RWPE1 (cell line): ENCODE data around the gene ZBTB9.

Experiments used
- CTCF ChIA-PET: fragments of 350-600 bp; sonication (Branson Sonifier 250); formaldehyde crosslinking; extraction: SDS; loops from one replicate; lab custom pipeline; 2021; lab: Yijun Ruan, JAX
- POLR2A ChIA-PET: fragments of 400-600 bp; formaldehyde crosslinking; extraction: SDS; loops from one replicate; lab custom pipeline; 2020; ENCODE audit warnings: antibody characterized with exemption; ENCODE audit not compliant: low non-redundant PET; lab: Yijun Ruan, JAX
- DNase-seq: peaks from one replicate; pipeline ENCODE4 v3.0.0; 2012; ENCODE audit warnings: low spot score
- H3K27ac ChIP-seq: fragments of 450-650 bp; 2 replicates; pipeline ENCODE4 v1.5.1; 2017
- TF ChIP-seq, protein P1 (sequence below): fragments of 450-650 bp; conservative IDR thresholded peaks from 2 replicates; pipeline ENCODE4 v1.5.1; 2017; ENCODE audit warnings: low read depth, mild to moderate bottlenecking

Gene ZBTB9

DNA sequence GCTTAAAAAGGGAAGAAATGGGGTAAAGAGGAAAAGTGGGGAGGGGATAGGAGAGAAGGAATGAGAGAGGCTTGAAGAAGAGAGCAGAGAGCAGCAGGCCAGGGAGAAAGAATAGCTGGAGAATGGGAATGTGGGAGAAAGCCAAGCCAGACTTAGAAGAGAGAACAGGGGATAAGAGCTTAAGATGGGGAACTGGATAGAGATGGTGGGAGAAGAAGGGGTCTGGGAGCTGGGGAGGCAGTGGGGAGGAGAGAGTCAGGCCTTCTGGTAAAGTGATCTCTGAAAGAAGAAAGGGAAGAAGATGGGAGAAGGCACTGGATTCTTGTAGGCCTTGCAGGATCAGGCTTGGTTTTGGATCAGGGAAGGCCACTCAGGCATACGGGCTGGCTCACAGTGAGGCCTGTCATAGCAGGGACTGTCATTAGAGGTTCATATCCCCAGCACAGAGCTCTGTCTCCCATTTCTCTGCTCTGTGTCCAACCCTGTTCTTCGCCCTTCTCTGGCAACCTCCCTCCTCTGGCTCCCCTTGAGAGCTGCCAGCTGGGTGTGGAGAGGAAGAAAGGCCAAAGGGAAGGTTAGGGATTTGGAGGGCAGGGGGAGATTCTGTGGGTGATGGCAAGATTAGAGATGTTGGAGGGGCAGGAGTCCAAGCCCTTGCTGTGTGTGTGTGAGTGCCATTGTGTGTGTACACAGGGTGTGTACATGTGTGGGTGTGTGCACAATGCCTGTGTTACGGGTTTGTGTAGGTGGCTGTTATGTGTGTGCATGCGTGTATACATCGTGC lies 25.2 kb upstream of the ZBTB9 start:
- DNase-seq: no peak
- TF ChIP-seq, protein P1, sequence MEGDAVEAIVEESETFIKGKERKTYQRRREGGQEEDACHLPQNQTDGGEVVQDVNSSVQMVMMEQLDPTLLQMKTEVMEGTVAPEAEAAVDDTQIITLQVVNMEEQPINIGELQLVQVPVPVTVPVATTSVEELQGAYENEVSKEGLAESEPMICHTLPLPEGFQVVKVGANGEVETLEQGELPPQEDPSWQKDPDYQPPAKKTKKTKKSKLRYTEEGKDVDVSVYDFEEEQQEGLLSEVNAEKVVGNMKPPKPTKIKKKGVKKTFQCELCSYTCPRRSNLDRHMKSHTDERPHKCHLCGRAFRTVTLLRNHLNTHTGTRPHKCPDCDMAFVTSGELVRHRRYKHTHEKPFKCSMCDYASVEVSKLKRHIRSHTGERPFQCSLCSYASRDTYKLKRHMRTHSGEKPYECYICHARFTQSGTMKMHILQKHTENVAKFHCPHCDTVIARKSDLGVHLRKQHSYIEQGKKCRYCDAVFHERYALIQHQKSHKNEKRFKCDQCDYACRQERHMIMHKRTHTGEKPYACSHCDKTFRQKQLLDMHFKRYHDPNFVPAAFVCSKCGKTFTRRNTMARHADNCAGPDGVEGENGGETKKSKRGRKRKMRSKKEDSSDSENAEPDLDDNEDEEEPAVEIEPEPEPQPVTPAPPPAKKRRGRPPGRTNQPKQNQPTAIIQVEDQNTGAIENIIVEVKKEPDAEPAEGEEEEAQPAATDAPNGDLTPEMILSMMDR: no peak
- POLR2A ChIA-PET: no interaction called here
- CTCF ChIA-PET: interaction anchor here (0.6 kb wide), 1 partner anchor 22 kb away, joined by 3 read pairs; no protein-coding TSS in a partner anchor
- H3K27ac ChIP-seq: peak overlapping the region; percentile 99

DNA sequence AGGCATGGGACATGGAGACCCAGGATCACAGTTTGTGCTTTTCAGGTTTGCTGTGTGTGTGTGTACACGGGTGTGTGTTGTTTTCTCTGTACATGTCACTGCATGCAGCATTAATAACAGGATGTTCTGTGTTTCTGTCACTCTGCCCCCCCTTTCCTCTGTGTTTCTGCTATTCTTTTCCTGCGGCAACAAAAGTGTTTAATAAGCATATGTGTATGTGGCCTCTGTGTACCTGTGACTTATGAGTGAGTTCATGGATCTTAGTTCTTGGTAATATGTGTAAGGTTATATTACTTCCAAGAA lies 24.7 kb upstream of the ZBTB9 start:
- H3K27ac ChIP-seq: peak overlapping the region; percentile 99
- ChIA-PET POLR2A (no interaction called here), CTCF (no interaction called here)
- TF ChIP-seq, protein P1: no peak
- DNase-seq: no peak

DNA sequence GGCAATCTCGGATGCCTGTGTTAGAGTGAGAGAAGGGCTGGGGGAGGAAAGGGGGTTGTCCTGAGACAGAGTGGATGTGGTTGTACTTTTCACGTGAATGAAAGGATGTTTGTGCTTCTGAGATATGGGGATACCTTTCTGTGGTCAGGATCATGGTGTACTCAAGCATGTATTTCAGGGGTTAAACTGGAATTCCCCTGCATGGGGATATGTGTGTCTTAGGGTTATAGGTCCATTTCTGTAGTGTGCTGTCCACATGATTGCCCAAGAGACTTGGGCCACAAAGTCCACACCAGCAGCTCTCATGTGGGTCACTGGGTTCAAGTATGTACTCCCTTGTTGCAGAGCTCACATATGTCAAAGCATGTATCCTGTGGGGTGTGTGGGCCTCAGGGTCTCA lies 24.0 kb upstream of the ZBTB9 start:
- ChIA-PET CTCF (no interaction called here), POLR2A (no interaction called here)
- TF ChIP-seq, protein P1: no peak
- DNase-seq: no peak
- peak overlapping the region; percentile 46; the same call in 1 of the 2 replicates for H3K27ac ChIP-seq

DNA sequence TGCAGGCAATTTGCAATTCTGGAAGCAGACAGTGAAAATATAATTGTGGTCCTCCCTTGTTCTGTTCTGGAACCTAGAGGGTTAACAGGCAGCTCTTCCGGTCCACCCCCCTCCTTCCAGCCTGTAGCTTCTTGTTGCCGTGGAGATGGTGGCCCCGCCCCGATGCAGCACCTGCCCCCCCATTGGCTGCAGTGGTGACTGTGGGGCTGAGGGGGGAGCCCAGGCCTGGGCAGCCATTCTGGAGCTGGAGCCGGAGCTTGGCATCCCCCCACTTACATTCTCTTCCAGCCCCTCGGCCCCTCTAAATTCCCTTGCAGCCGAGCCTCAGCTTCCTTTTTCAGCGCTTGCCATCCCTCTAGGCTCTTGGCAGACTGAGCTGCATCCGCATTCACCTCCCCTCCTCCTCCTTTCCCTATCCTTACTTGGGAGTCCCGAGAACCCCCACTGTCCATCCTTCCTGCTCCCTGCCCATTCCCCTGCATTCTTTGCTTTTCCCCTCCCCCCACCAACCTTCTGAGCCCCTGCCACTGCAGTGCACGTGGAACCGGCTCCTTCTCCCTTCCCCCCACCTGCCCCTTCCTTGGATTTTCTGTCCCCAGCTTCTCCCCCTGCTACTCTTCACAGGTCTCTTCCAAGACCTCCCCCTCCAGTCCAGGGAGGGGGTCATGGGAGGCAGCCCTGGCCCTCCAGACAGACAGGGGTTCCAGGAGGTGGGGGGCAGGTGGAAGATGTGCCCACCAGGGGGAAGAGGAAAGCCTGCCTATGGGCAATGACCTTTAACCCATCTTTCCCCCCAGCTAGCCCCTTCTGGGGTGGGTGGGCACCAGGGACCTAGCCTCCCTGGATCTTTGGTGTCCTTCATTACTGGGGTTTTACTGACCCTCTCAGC lies 23.1 kb upstream of the ZBTB9 start:
- CTCF ChIA-PET: interaction anchor here (0.6 to 0.8 kb wide), 2 partner anchors 140 to 146 kb away, joined by 4 to 6 read pairs; no protein-coding TSS in a partner anchor
- POLR2A ChIA-PET: interaction anchor here (0.6 kb wide), 1 partner anchor 24 kb away, joined by 5 read pairs; no protein-coding TSS in a partner anchor
- TF ChIP-seq, protein P1: no peak
- peak; percentile 73 for DNase-seq
- H3K27ac ChIP-seq: peak overlapping the region; percentile 46

DNA sequence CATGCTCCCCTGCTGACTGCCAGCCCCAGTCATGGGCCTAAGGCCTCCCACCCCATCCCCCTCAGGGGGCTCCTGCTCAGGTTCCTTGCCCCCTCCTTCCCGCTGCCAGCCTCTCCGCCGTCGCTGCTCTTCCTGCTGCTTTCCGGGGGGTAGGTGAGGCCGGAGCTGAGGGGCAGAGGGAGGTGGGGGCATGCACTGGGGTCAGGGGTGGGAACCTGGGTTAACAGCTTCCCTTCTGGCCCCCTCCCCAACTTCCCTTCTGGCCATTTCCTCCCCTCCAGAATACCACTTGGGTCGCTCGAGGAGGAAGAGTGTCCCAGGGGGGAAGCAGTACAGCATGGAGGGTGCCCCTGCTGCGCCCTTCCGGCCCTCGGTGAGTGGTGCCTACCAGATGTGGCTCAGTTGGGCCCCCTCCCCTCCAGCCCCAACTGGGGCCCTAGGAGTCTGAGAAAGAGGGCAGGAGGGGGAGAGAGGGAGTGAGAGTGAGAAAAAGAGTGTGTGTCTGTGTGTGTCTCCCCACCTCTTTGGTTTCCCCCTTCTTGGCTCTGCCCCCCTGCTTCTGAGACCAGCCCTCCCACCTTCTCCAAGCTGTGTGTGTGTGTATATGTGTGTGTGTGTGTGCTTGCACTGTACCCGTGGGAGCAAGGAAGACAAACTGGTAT lies 22.4 kb upstream of the ZBTB9 start:
- POLR2A ChIA-PET: interaction anchor here (0.6 kb wide), 1 partner anchor 23 kb away, joined by 5 read pairs; no protein-coding TSS in a partner anchor
- DNase-seq: no peak
- H3K27ac ChIP-seq: peak overlapping the region; percentile 46; the same call in 1 of the 2 replicates
- CTCF ChIA-PET: interaction anchor here (0.8 kb wide), 1 partner anchor 139 kb away, joined by 4 read pairs; no protein-coding TSS in a partner anchor
- TF ChIP-seq, protein P1: no peak

DNA sequence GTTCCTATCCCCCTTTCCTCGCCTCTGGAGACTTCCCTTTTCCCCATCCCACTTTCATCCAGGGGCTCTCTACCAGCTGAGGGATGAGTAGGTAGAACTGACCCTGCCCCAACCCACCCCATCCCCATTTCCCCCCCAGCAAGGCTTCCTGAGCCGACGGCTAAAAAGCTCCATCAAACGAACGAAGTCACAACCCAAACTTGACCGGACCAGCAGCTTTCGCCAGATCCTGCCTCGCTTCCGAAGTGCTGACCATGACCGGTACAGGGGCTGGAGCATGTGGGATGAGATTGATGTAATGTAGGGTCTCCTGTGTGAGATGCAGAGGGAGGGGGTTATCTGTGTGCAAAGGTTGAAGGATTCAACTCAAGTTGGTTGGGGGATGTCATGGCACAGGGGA lies 21.8 kb upstream of the ZBTB9 start:
- TF ChIP-seq, protein P1: no peak
- DNase-seq: no peak
- ChIA-PET CTCF (no interaction called here), POLR2A (no interaction called here)
- peak overlapping the region; percentile 12; the same call in 1 of the 2 replicates for H3K27ac ChIP-seq
